DOHH2 (cell line): Measurements from ENCODE around the gene MIEN1.

Experiments
- H3F3A ChIP-seq: fragments of 200-600 bp; sonication (generic), shearing (Covaris generic); 2 replicates; pipeline ENCODE4 v1.6.0; 2016; ENCODE audit warnings: antibody characterized with exemption, mild to moderate bottlenecking; ENCODE audit not compliant: control insufficient read depth, insufficient read depth
- H3K27ac ChIP-seq: fragments of 200-600 bp; sonication (generic); 2 replicates; pipeline ENCODE4 v1.5.1; 2014; ENCODE audit warnings: low read depth, mild to moderate bottlenecking, low read length, moderate library complexity
- H3K27me3 ChIP-seq: fragments of 200-600 bp; sonication (generic); 2 replicates; pipeline ENCODE4 v1.6.1; 2014; ENCODE audit warnings: mild to moderate bottlenecking, low read length, mixed read lengths; ENCODE audit not compliant: control insufficient read depth
- H3K36me3 ChIP-seq: fragments of 200-600 bp; sonication (generic); 2 replicates; pipeline ENCODE4 v1.6.1; 2014; ENCODE audit warnings: mild to moderate bottlenecking, low read length, moderate library complexity, mixed read lengths; ENCODE audit not compliant: control insufficient read depth
- H3K4me1 ChIP-seq: fragments of 200-600 bp; sonication (generic); 2 replicates; pipeline ENCODE4 v1.6.1; 2014; ENCODE audit warnings: mild to moderate bottlenecking, low read length, mixed read lengths; ENCODE audit not compliant: control insufficient read depth
- H3K4me2 ChIP-seq: fragments of 200-600 bp; sonication (generic); 2 replicates; pipeline ENCODE4 v1.6.0; 2014; ENCODE audit warnings: mild to moderate bottlenecking, low read length, moderate library complexity
- H3K4me3 ChIP-seq: fragments of 200-600 bp; sonication (generic); 2 replicates; pipeline ENCODE4 v1.5.1; 2014; ENCODE audit warnings: mild to moderate bottlenecking, low read length, mixed read lengths
- H3K79me2 ChIP-seq: fragments of 200-600 bp; sonication (generic); 2 replicates; pipeline ENCODE4 v1.6.1; 2014; ENCODE audit warnings: mild to moderate bottlenecking, low read length, mixed read lengths; ENCODE audit not compliant: control insufficient read depth
- H3K9me2 ChIP-seq: fragments of 200-600 bp; sonication (generic); replicated peaks from 2 replicates; pipeline ENCODE4 v1.6.1; 2014; ENCODE audit warnings: mild to moderate bottlenecking, low read length, mixed read lengths; ENCODE audit not compliant: control insufficient read depth
- H3K9me3 ChIP-seq: fragments of 200-600 bp; sonication (generic); 2 replicates; pipeline ENCODE4 v1.6.1; 2014; ENCODE audit warnings: antibody characterized with exemption, low read length, mixed read lengths; ENCODE audit not compliant: control insufficient read depth, insufficient read depth
- H4K20me1 ChIP-seq: fragments of 200-600 bp; sonication (generic); 2 replicates; pipeline ENCODE4 v1.6.0; 2014; ENCODE audit warnings: low read depth, mild to moderate bottlenecking, antibody characterized with exemption, low read length, moderate library complexity; ENCODE audit not compliant: control insufficient read depth, insufficient read depth
- EZH2phosphoT487 ChIP-seq: fragments of 200-600 bp; sonication (generic); IDR thresholded peaks from 2 replicates; pipeline ENCODE4 v1.6.1; 2017; ENCODE audit warnings: borderline replicate concordance, mild to moderate bottlenecking, antibody characterized with exemption, low read length, moderate library complexity, mixed read lengths
- TF ChIP-seq, protein P1 (sequence below): fragments of 200-600 bp; sonication (generic); IDR thresholded peaks from one replicate; pipeline ENCODE4 v1.5.1; 2014; ENCODE audit warnings: antibody characterized with exemption, mild to moderate bottlenecking, low read depth, low read length; ENCODE audit not compliant: poor library complexity, severe bottlenecking

MIEN1 gene

DNA sequence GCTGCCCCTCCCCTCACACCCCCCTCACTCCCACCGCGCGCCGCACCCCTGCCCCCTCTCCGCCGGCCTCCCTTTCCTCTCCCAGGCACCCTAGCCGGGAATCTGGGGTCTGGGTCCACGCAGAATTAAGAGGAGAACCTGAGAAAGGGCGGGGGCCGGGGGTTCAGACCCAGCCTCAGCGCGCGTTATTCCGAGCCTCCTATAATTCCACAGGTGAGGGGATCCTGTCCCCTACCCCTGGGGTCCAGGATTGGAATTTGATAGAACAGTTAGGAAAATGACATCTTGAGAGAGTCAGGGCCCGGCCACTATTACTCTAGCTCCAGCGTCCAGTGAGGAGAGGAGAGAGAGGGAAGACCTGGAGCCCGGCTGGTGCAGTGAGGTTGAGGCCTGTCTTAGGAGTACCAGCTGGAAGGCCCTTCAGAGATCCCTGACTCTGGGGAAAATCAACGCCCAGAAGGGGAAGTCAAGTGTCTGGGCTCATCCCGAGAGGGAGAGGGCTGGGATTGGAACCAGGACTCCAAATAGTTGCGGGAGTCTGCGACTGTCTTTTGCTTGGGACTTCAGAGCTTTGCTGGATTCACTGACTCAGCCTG lies 24.7 kb upstream of the MIEN1 start:
- peaks cover 16% of the 10 kb centered on the region for H3K79me2 ChIP-seq
- no peaks in the 10 kb centered on the region for H3K9me2 ChIP-seq
- H3K4me2 ChIP-seq: peak overlapping the region; percentile 98
- TF ChIP-seq, protein P1, sequence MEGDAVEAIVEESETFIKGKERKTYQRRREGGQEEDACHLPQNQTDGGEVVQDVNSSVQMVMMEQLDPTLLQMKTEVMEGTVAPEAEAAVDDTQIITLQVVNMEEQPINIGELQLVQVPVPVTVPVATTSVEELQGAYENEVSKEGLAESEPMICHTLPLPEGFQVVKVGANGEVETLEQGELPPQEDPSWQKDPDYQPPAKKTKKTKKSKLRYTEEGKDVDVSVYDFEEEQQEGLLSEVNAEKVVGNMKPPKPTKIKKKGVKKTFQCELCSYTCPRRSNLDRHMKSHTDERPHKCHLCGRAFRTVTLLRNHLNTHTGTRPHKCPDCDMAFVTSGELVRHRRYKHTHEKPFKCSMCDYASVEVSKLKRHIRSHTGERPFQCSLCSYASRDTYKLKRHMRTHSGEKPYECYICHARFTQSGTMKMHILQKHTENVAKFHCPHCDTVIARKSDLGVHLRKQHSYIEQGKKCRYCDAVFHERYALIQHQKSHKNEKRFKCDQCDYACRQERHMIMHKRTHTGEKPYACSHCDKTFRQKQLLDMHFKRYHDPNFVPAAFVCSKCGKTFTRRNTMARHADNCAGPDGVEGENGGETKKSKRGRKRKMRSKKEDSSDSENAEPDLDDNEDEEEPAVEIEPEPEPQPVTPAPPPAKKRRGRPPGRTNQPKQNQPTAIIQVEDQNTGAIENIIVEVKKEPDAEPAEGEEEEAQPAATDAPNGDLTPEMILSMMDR: no peak
- no peak for TF ChIP-seq EZH2phosphoT487
- peak overlapping the region; percentile 78 for H3K4me3 ChIP-seq
- H3K27ac ChIP-seq: peak overlapping the region; percentile 100
- peaks cover 26% of the 10 kb centered on the region for H3K36me3 ChIP-seq
- peaks cover 71% of the 10 kb centered on the region for H3K4me1 ChIP-seq
- H3K9me3 ChIP-seq: no peaks in the 10 kb centered on the region
- H3F3A ChIP-seq: peaks cover 55% of the 10 kb centered on the region
- H3K27me3 ChIP-seq: no peaks in the 10 kb centered on the region
- no peaks in the 10 kb centered on the region for H4K20me1 ChIP-seq

DNA sequence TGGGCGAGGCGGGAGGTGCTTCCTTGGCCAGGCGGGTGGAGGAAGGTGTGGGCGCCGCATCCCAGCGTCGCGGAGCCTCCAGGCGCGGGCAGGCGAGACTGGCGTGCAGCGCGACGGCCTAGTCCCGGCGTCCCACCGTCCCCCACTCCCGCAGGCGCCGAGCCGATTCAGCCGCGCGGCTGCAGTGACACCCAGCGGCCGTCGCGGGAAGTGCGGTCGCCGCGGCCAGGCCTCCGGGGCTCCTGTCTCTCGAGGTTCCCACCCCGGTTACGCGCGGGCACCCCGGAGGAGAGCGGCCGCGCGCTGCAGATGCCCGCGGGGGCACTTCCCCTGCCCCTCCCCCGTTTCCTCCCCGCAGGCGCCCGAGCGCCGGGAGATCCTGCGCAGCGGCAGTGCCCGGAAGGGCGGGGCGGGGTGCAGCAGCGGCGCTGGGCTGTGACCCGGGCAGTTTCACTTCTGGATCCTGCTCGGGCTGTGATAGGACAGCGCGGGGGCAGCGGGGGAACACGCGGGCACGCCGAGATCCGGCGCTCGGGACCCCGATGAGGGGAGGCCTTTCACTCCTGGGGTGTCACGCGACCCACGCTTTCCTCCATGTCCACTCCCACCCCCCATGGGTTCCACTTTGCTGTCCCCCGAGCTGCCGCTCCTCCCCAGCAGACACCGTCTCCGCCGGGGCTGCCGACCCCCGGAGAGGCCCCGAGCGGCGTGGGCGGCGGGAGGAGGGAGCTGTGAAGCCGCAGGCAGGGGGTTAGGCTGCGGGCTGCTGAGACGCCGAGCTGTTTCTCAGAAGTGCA lies 24.0 kb upstream of the MIEN1 start:
- H3K36me3 ChIP-seq: peaks cover 20% of the 10 kb centered on the region
- no peaks in the 10 kb centered on the region for H3K9me2 ChIP-seq
- H4K20me1 ChIP-seq: no peaks in the 10 kb centered on the region
- H3K79me2 ChIP-seq: peaks cover 11% of the 10 kb centered on the region
- H3K9me3 ChIP-seq: no peaks in the 10 kb centered on the region
- H3K4me3 ChIP-seq: peak overlapping the region; percentile 78
- H3K4me2 ChIP-seq: peak overlapping the region; percentile 98
- H3K27me3 ChIP-seq: no peaks in the 10 kb centered on the region
- H3K4me1 ChIP-seq: peaks cover 64% of the 10 kb centered on the region
- peak overlapping the region; percentile 100 for H3K27ac ChIP-seq
- peaks cover 48% of the 10 kb centered on the region for H3F3A ChIP-seq
- TF ChIP-seq, protein P1: peak; percentile 78
- TF ChIP-seq EZH2phosphoT487: no peak

DNA sequence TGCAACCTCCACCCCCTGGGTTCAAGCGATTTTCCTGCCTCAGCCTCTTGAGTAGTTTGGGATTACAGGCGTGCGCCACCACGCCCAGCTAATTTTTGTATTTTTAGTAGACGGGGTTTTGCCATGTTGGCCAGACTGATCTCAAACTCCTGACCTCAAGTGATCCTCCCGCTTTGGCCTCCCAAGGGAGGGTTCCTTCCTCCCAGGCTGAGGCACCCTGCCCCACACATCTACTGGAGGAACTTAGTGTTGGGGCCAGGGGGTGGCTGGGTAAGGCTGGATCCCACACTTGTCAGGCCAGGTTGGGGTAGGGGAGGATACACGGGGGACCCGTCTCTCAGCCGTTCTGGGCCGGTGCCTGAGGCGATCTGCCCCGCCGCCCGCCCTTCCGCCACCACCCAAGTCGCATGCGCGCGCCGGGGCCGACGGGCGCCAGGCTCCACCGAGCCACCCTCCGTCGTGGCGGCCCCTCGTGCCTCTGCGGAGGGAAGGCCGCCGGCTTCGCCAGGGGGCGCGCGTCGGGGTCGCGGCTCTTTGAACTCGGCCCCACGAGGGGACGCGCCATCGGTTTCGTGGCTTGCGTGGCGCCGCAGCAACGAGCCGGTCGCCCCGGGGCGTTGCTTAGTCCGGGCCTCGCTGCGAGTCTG lies 23.3 kb upstream of the MIEN1 start:
- peak overlapping the region; percentile 90 for H3K4me2 ChIP-seq
- peaks cover 6% of the 10 kb centered on the region for H3K79me2 ChIP-seq
- peak overlapping the region; percentile 75 for H3K4me3 ChIP-seq
- peaks cover 45% of the 10 kb centered on the region for H3F3A ChIP-seq
- no peak for TF ChIP-seq EZH2phosphoT487
- TF ChIP-seq, protein P1: peak; percentile 82
- peaks cover 57% of the 10 kb centered on the region for H3K4me1 ChIP-seq
- peaks cover 14% of the 10 kb centered on the region for H3K36me3 ChIP-seq
- no peaks in the 10 kb centered on the region for H4K20me1 ChIP-seq
- no peaks in the 10 kb centered on the region for H3K9me2 ChIP-seq
- H3K9me3 ChIP-seq: no peaks in the 10 kb centered on the region
- no peaks in the 10 kb centered on the region for H3K27me3 ChIP-seq
- H3K27ac ChIP-seq: peak overlapping the region; percentile 87
